Left ventricle myocardium inferior (tissue), 1 donor: ENCODE measurements around the gene SH3BP2. TPM values are rescaled to one million over a fixed set of nuclear protein-coding genes. Genes with fewer than 3 reads are reported as not detected.
"Not testable (repeated sequence)": the region's sequence is repeated elsewhere in the genome, so short reads cannot be mapped to it uniquely, and the experiment has no call there.

Source experiments
- DNase-seq: peaks from one replicate; pipeline ENCODE4 v3.0.0-alpha.2; 2020
- H3K27ac ChIP-seq: fragments of 200-600 bp; replicated peaks from 2 replicates; pipeline ENCODE4 v1.8.0; 2021
- H3K27me3 ChIP-seq: fragments of 200-600 bp; 2 replicates; pipeline ENCODE4 v1.8.0; 2021; ENCODE audit warnings: low read depth
- H3K36me3 ChIP-seq: fragments of 200-600 bp; 2 replicates; pipeline ENCODE4 v1.8.0; 2021
- H3K4me1 ChIP-seq: fragments of 200-600 bp; 2 replicates; pipeline ENCODE4 v1.8.0; 2021
- H3K4me3 ChIP-seq: fragments of 200-600 bp; 2 replicates; pipeline ENCODE4 v1.8.0; 2021; ENCODE audit warnings: mild to moderate bottlenecking, moderate library complexity
- H3K9me3 ChIP-seq: fragments of 200-600 bp; replicated peaks from 2 replicates; pipeline ENCODE4 v1.8.0; 2021
- CTCF ChIP-seq: fragments of 200-600 bp; IDR thresholded peaks from 2 replicates; pipeline ENCODE4 v1.8.0; 2021; ENCODE audit warnings: antibody characterized with exemption, mild to moderate bottlenecking, borderline replicate concordance
- intact Hi-C: fragments of 100-400 bp; cut with micrococcal nuclease; formaldehyde crosslinking; loops from one replicate; pipeline ENCODE4 v1.11.0; 2022
- total RNA-seq: library from RNA; stranded (reverse); fragmentation: NEBNext Ultra II Directional; extraction: Animal tissue kit (Norgen Biotek cat#: 25700); gene quantifications from one replicate; pipeline ENCODE4 v1.2.1, GENCODE V29; 2021
- donor health status: DM: no; HTN: yes; CAD: no; lungs with severe emphysema.

The SH3BP2 gene
- total RNA-seq, 1 donor from 2014 or later: 24.7 TPM

GRCh38 chr4:2767046-2767704, 25.7 kb upstream of the SH3BP2 start:
- Histone ChIP-seq H3K27ac (peak overlapping the region; percentile 1), H3K9me3 (no peaks in the 10 kb centered on the region), H3K4me1 (peaks cover 25% of the 10 kb centered on the region), H3K27me3 (no peaks in the 10 kb centered on the region), H3K36me3 (no peaks in the 10 kb centered on the region), H3K4me3 (no peak overlapping the region)
- DNase-seq: no peak
- intact Hi-C loops: loop anchor here (10.0 kb wide), 1 partner anchor 188 kb away; no protein-coding TSS in a partner anchor
- no peak for TF ChIP-seq CTCF

- Histone ChIP-seq H3K27ac (peak overlapping the region; percentile 1), H3K9me3 (no peaks in the 10 kb centered on the region), H3K36me3 (no peaks in the 10 kb centered on the region), H3K27me3 (no peaks in the 10 kb centered on the region), H3K4me3 (no peak overlapping the region), H3K4me1 (peaks cover 25% of the 10 kb centered on the region)
- no peak for TF ChIP-seq CTCF
- DNase-seq: no peak
- intact Hi-C loops: loop anchor here (10.0 kb wide), 1 partner anchor 187 kb away; no protein-coding TSS in a partner anchor
Observed at GRCh38 chr4:2767705-2768074, 25.2 kb upstream of the SH3BP2 start.

- no peak for DNase-seq
Observed at GRCh38 chr4:2768124-2768523, 24.8 kb upstream of the SH3BP2 start.

GRCh38 chr4:2768921-2769336, 24.0 kb upstream of the SH3BP2 start:
- Histone ChIP-seq H3K9me3 (no peaks in the 10 kb centered on the region), H3K4me3 (no peak overlapping the region), H3K36me3 (no peaks in the 10 kb centered on the region), H3K27ac (no peak overlapping the region), H3K27me3 (no peaks in the 10 kb centered on the region), H3K4me1 (peaks cover 19% of the 10 kb centered on the region)
- no peak for TF ChIP-seq CTCF
- intact Hi-C loops: loop anchor here (10.0 kb wide), 1 partner anchor 186 kb away; no protein-coding TSS in a partner anchor
- DNase-seq: no peak

More at GRCh38 chr4:2768124-2768523, 24.8 kb upstream of the SH3BP2 start:
- no peaks in the 10 kb centered on the region for H3K27me3 ChIP-seq
- H3K4me3 ChIP-seq: no peak overlapping the region
- no peaks in the 10 kb centered on the region for H3K36me3 ChIP-seq
- intact Hi-C loops: loop anchor here (10.0 kb wide), 1 partner anchor 187 kb away; no protein-coding TSS in a partner anchor
- no peak for TF ChIP-seq CTCF
- H3K9me3 ChIP-seq: no peaks in the 10 kb centered on the region
- no peak overlapping the region for H3K27ac ChIP-seq
- H3K4me1 ChIP-seq: peaks cover 25% of the 10 kb centered on the region

GRCh38 chr4:2771264-2771663, 21.6 kb upstream of the SH3BP2 start:
- H3K4me1 ChIP-seq: peaks cover 12% of the 10 kb centered on the region
- intact Hi-C loops: no loop called here
- no peak overlapping the region for H3K27ac ChIP-seq
- TF ChIP-seq CTCF: no peak
- no peaks in the 10 kb centered on the region for H3K36me3 ChIP-seq
- DNase-seq: no peak
- no peak overlapping the region for H3K4me3 ChIP-seq
- H3K9me3 ChIP-seq: no peaks in the 10 kb centered on the region
- no peaks in the 10 kb centered on the region for H3K27me3 ChIP-seq

- H3K36me3 ChIP-seq, intact Hi-C loops, H3K27me3 ChIP-seq, H3K4me1 ChIP-seq, H3K4me3 ChIP-seq, H3K27ac ChIP-seq, DNase-seq: not testable (repeated sequence)
- H3K9me3 ChIP-seq: peaks cover 31% of the 10 kb centered on the region
Observed at GRCh38 chr4:2780643-2781042, 12.2 kb upstream of the SH3BP2 start.
